Tibial artery (tissue), 4 donors: ENCODE results near the gene SENP1.

ENCODE experiments used
- DNase-seq, 2 donors: peaks; one replicate each; pipeline ENCODE4 v3.0.0-alpha.2; 2019
- H3K27ac ChIP-seq, 2 donors: fragments of 200-600 bp; sonication (generic) in 1 of 2; 1 replicate in 1 of 2; 2 replicates in 1 of 2; pipeline ENCODE4 v1.5.1; 2018 to 2019; ENCODE audit warnings: mild to moderate bottlenecking in 1 of 2
- H3K27me3 ChIP-seq, 2 donors: fragments of 200-600 bp; sonication (generic) in 1 of 2; one replicate each; pipeline versions ENCODE4 v1.5.1 to v1.6.0; 2016 to 2019
- H3K36me3 ChIP-seq, 3 donors: fragments of 200-600 bp; sonication (generic) in 2 of 3; one replicate each; pipeline ENCODE4 v1.5.1; 2016 to 2019; ENCODE audit warnings: mild to moderate bottlenecking in 2 of 3
- H3K4me1 ChIP-seq, 4 donors: fragments of 200-600 bp; sonication (generic) in 2 of 4; 1 replicate in 3 of 4; 2 replicates in 1 of 4; pipeline ENCODE4 v1.5.1; 2016 to 2019
- H3K4me3 ChIP-seq, 2 donors: fragments of 200-600 bp; sonication (generic) in 1 of 2; 1 replicate in 1 of 2; 2 replicates in 1 of 2; pipeline ENCODE4 v1.5.1; 2018 to 2019; ENCODE audit warnings: mild to moderate bottlenecking in 2 of 2
- H3K9me3 ChIP-seq, 3 donors: fragments of 200-600 bp; sonication (generic) in 1 of 3; one replicate each; pipeline ENCODE4 v1.5.1; 2016 to 2019
- CTCF ChIP-seq, 2 experiments: fragments of 200-600 bp in 1 of 2; fragments of 450-650 bp in 1 of 2; IDR thresholded peaks; one replicate each; pipeline ENCODE4 v1.5.1; 2017 to 2019; ENCODE audit warnings: antibody characterized with exemption in 2 of 2, mild to moderate bottlenecking in 1 of 2, moderate library complexity in 1 of 2
- intact Hi-C: fragments of 100-400 bp; cut with DNase I; formaldehyde crosslinking; loops from one replicate; pipeline ENCODE4 v1.15.0; 2023; ENCODE audit warnings: low total_unique reads

SENP1 gene

GRCh38 chr12:48016373-48017020 lies 89.4 kb downstream of the SENP1 start:
- H3K4me1 ChIP-seq, result no peaks in the 10 kb centered on the region
- H3K4me3 ChIP-seq, result no peak overlapping the region
- no peaks in the 10 kb centered on the region for H3K36me3 ChIP-seq
- intact Hi-C loops, result no loop called here
- peaks cover 0 to 21% of the 10 kb centered on the region in 2 donors for H3K27me3 ChIP-seq
- DNase-seq, result no peak
- TF ChIP-seq CTCF (IDR thresholded peaks at IDR 0.05), result no peak
- no peak overlapping the region for H3K27ac ChIP-seq
- no peaks in the 10 kb centered on the region for H3K9me3 ChIP-seq

- intact Hi-C loops, result no loop called here
- H3K27me3 ChIP-seq, result peaks cover 0 to 23% of the 10 kb centered on the region in 2 donors
- no peak for DNase-seq
- H3K9me3 ChIP-seq, result no peaks in the 10 kb centered on the region
- no peak overlapping the region for H3K27ac ChIP-seq
- TF ChIP-seq CTCF (IDR thresholded peaks at IDR 0.05), result no peak
- H3K4me3 ChIP-seq, result no peak overlapping the region
- H3K36me3 ChIP-seq, result no peaks in the 10 kb centered on the region
- H3K4me1 ChIP-seq, result no peaks in the 10 kb centered on the region
These were observed 89.9 kb downstream of the SENP1 start for GRCh38 chr12:48015954-48016353.

GRCh38 chr12:48015129-48015528 lies 90.8 kb downstream of the SENP1 start:
- Histone ChIP-seq H3K36me3 (no peaks in the 10 kb centered on the region), H3K4me3 (no peak overlapping the region), H3K9me3 (no peaks in the 10 kb centered on the region), H3K27ac (no peak overlapping the region), H3K27me3 (peaks cover 0 to 26% of the 10 kb centered on the region in 2 donors), H3K4me1 (no peaks in the 10 kb centered on the region)
- intact Hi-C loops, result no loop called here
- no peak for TF ChIP-seq CTCF (IDR thresholded peaks at IDR 0.05)
- DNase-seq, result no peak

- no peaks in the 10 kb centered on the region for H3K4me1 ChIP-seq
- H3K4me3 ChIP-seq, result no peak overlapping the region
- H3K27me3 ChIP-seq, result peaks cover 0 to 40% of the 10 kb centered on the region in 2 donors
- H3K36me3 ChIP-seq, result no peaks in the 10 kb centered on the region
- DNase-seq, result no peak
- no peak for TF ChIP-seq CTCF (IDR thresholded peaks at IDR 0.05)
- intact Hi-C loops, result no loop called here
- no peaks in the 10 kb centered on the region for H3K9me3 ChIP-seq
- H3K27ac ChIP-seq, result no peak overlapping the region
These were observed 92.6 kb downstream of the SENP1 start for GRCh38 chr12:48013287-48013686.

- H3K4me1 ChIP-seq, result no peaks in the 10 kb centered on the region
- peaks cover 0 to 44% of the 10 kb centered on the region in 2 donors for H3K27me3 ChIP-seq
- no peaks in the 10 kb centered on the region for H3K9me3 ChIP-seq
- H3K36me3 ChIP-seq, result no peaks in the 10 kb centered on the region
- no peak for DNase-seq
- H3K27ac ChIP-seq, result no peak overlapping the region
- intact Hi-C loops, result no loop called here
- no peak for TF ChIP-seq CTCF (IDR thresholded peaks at IDR 0.05)
- H3K4me3 ChIP-seq, result no peak overlapping the region
These were observed 93.8 kb downstream of the SENP1 start for GRCh38 chr12:48012070-48012469.
